H1 (cell line): ENCODE measurements around the gene KCNK13. TPM values are rescaled to one million over a fixed set of nuclear protein-coding genes. Genes with fewer than 3 reads are reported as not detected.

Experiments used
- CTCF ChIA-PET: fragments of 300-600 bp; sonication (Branson Sonifier 250); formaldehyde crosslinking; loops from one replicate; lab custom pipeline; 2021; ENCODE audit not compliant: partially characterized antibody; lab: Charles Lee
- POLR2A ChIA-PET: fragments of 300-600 bp; sonication (Branson Sonifier 250); formaldehyde crosslinking; loops from one replicate; lab custom pipeline; 2021; ENCODE audit warnings: inconsistent platforms; ENCODE audit not compliant: partially characterized antibody; lab: Charles Lee
- DNase-seq, 2 experiments: peaks; one replicate each; pipeline versions ENCODE4 v3.0.0 to v3.0.0-alpha.2; 2010 to 2022; ENCODE audit warnings: low spot score in 2 of 2, low read depth in 1 of 2, mixed read lengths in 1 of 2
- FAIRE-seq: peaks from 2 replicates; lab custom pipeline; 2011; peaks lifted over from hg19 to GRCh38; lab: Jason Lieb, UNC
- H2AFZ ChIP-seq: 2 replicates; pipeline ENCODE4 v1.8.1; 2012; ENCODE audit warnings: low read length, inconsistent platforms
- H2AK5ac ChIP-seq: 2 replicates; pipeline ENCODE4 v1.6.1; 2013; ENCODE audit warnings: low read depth, low read length
- H2BK120ac ChIP-seq: replicated peaks from 2 replicates; pipeline ENCODE3; 2013; ENCODE audit warnings: low read depth, low read length, inconsistent platforms
- H2BK12ac ChIP-seq: 2 replicates; pipeline ENCODE4 v1.6.1; 2013; ENCODE audit warnings: low read depth, low read length
- H2BK15ac ChIP-seq: 2 replicates; pipeline ENCODE4 v1.6.1; 2013; ENCODE audit warnings: low read length
- H2BK20ac ChIP-seq: 2 replicates; pipeline ENCODE4 v1.6.1; 2013; ENCODE audit warnings: low read length
- H2BK5ac ChIP-seq: 2 replicates; pipeline ENCODE4 v1.6.1; 2013; ENCODE audit warnings: low read depth, low read length
- H3K14ac ChIP-seq: 2 replicates; pipeline ENCODE4 v1.6.1; 2013; ENCODE audit warnings: inconsistent platforms; ENCODE audit not compliant: insufficient read length
- H3K18ac ChIP-seq: 2 replicates; pipeline ENCODE4 v1.6.1; 2013; ENCODE audit warnings: low read length; ENCODE audit errors: extremely low read depth
- H3K23ac ChIP-seq: 2 replicates; pipeline ENCODE4 v1.6.1; 2013; ENCODE audit warnings: inconsistent platforms; ENCODE audit not compliant: insufficient read length
- H3K23me2 ChIP-seq: 2 replicates; pipeline ENCODE4 v1.6.1; 2013; ENCODE audit warnings: low read depth, low read length
- H3K27ac ChIP-seq: 2 replicates; pipeline ENCODE4 v1.6.1; 2011; ENCODE audit warnings: low read depth, low read length, inconsistent platforms
- H3K27me3 ChIP-seq, 4 experiments: replicated peaks in 1 of 4; 1 replicate in 1 of 4; 2 replicates in 3 of 4; pipeline versions ENCODE4 v1.6.1 to v1.8.1; 2011 to 2013; ENCODE audit warnings: low read length in 3 of 4, mild to moderate bottlenecking in 3 of 4, inconsistent platforms in 2 of 4, mixed read lengths in 2 of 4, moderate library complexity in 1 of 4; ENCODE audit not compliant: control insufficient read depth in 3 of 4, insufficient read depth in 3 of 4; ENCODE audit errors: extremely low read depth in 1 of 4
- H3K36me3 ChIP-seq, 4 experiments: 2 replicates each; pipeline versions ENCODE4 v1.6.1 to v1.8.1; 2011 to 2013; ENCODE audit warnings: mild to moderate bottlenecking in 4 of 4, low read length in 3 of 4, moderate library complexity in 2 of 4, control low read depth in 1 of 4, inconsistent platforms in 1 of 4; ENCODE audit not compliant: insufficient read depth in 4 of 4, control insufficient read depth in 2 of 4
- H3K4ac ChIP-seq: replicated peaks from 2 replicates; pipeline ENCODE3; 2013; ENCODE audit warnings: low read length, low read depth, mixed read lengths, inconsistent platforms; ENCODE audit not compliant: insufficient read length
- H3K4me1 ChIP-seq, 4 experiments: replicated peaks in 1 of 4; 1 replicate in 1 of 4; 2 replicates in 3 of 4; pipeline versions ENCODE4 v1.6.1 to v1.8.1; 2011 to 2013; ENCODE audit warnings: low read length in 3 of 4, inconsistent platforms in 2 of 4, mixed read lengths in 1 of 4; ENCODE audit not compliant: insufficient read depth in 4 of 4, control insufficient read depth in 3 of 4
- H3K4me2 ChIP-seq, 2 experiments: 2 replicates each; pipeline versions ENCODE4 v1.6.1 to v1.8.1; 2011 to 2013; ENCODE audit warnings: low read depth in 2 of 2, low read length in 2 of 2, control low read depth in 1 of 2, inconsistent platforms in 1 of 2, mild to moderate bottlenecking in 1 of 2; ENCODE audit not compliant: insufficient read depth in 1 of 2
- H3K4me3 ChIP-seq, 4 experiments: fragments of 200-600, 300-600 bp in 1 of 4; sonication (generic), shearing (Covaris generic), sonication (Bioruptor Twin) in 1 of 4; 2 replicates each; pipeline versions ENCODE4 v1.5.1 to v1.8.1; 2011 to 2016; ENCODE audit warnings: low read length in 4 of 4, low read depth in 3 of 4, control low read depth in 2 of 4, inconsistent platforms in 2 of 4, mild to moderate bottlenecking in 2 of 4, mixed read lengths in 1 of 4, moderate library complexity in 1 of 4; ENCODE audit not compliant: insufficient read depth in 2 of 4; ENCODE audit errors: extremely low read depth in 1 of 4
- H3K56ac ChIP-seq: replicated peaks from 2 replicates; pipeline ENCODE3; 2013; ENCODE audit warnings: low read depth, mild to moderate bottlenecking, mixed read lengths, low read length, inconsistent platforms; ENCODE audit not compliant: insufficient read length
- H3K79me1 ChIP-seq: 2 replicates; pipeline ENCODE4 v1.6.1; 2013; ENCODE audit warnings: low read depth, low read length, control low read depth
- H3K79me2 ChIP-seq, 2 experiments: 2 replicates each; pipeline versions ENCODE4 v1.6.1 to v1.8.1; 2012 to 2013; ENCODE audit warnings: low read length in 2 of 2, mild to moderate bottlenecking in 2 of 2, inconsistent platforms in 1 of 2; ENCODE audit not compliant: insufficient read depth in 2 of 2, control insufficient read depth in 1 of 2
- H3K9ac ChIP-seq, 4 experiments: replicated peaks in 1 of 4; 1 replicate in 1 of 4; 2 replicates in 3 of 4; pipeline versions ENCODE4 v1.6.1 to v1.8.1; 2011 to 2013; ENCODE audit warnings: low read depth in 3 of 4, low read length in 3 of 4, control low read depth in 2 of 4, mild to moderate bottlenecking in 2 of 4, moderate library complexity in 2 of 4, inconsistent platforms in 1 of 4; ENCODE audit errors: extremely low read depth in 1 of 4
- H3K9me3 ChIP-seq, 2 experiments: 2 replicates each; pipeline versions ENCODE4 v1.6.1 to v1.8.1; 2012 to 2013; ENCODE audit warnings: mild to moderate bottlenecking in 2 of 2, moderate library complexity in 2 of 2, control low read depth in 1 of 2, inconsistent platforms in 1 of 2, low read depth in 1 of 2, low read length in 1 of 2, mixed read lengths in 1 of 2; ENCODE audit not compliant: insufficient read depth in 2 of 2
- H4K20me1 ChIP-seq, 2 experiments: replicated peaks in 1 of 2; 2 replicates each; pipeline versions ENCODE3 to v1.8.1; 2011 to 2013; ENCODE audit warnings: inconsistent platforms in 2 of 2, low read length in 2 of 2, mild to moderate bottlenecking in 1 of 2; ENCODE audit not compliant: insufficient read depth in 2 of 2, control insufficient read depth in 1 of 2
- H4K5ac ChIP-seq: 2 replicates; pipeline ENCODE4 v1.6.1; 2013; ENCODE audit warnings: low read length, low read depth, mixed read lengths, inconsistent platforms; ENCODE audit not compliant: insufficient read length
- H4K8ac ChIP-seq: 2 replicates; pipeline ENCODE4 v1.8.0; 2013; ENCODE audit warnings: mild to moderate bottlenecking, moderate library complexity, low read length, inconsistent platforms; ENCODE audit not compliant: insufficient read depth; ENCODE audit errors: extremely low read depth
- H4K91ac ChIP-seq: replicated peaks from 2 replicates; pipeline ENCODE3; 2013; ENCODE audit warnings: low read length, mixed read lengths, inconsistent platforms; ENCODE audit not compliant: insufficient read length
- SAP30 ChIP-seq: fragments of 300-600 bp; sonication (generic); IDR thresholded peaks from 2 replicates; pipeline ENCODE4 v1.7.1; 2012; ENCODE audit warnings: low read length, moderate library complexity, mild to moderate bottlenecking, inconsistent platforms; ENCODE audit not compliant: insufficient read depth, insufficient replicate concordance
- WGBS, 2 experiments: shearing (Covaris generic) in 1 of 2; methylation state at CpG; one replicate each; pipeline versions ENCODE4 v1.1.6 to v1.1.7; 2013 to 2015; ENCODE audit warnings: low lambda C conversion rate in 2 of 2, mixed read lengths in 2 of 2, inconsistent platforms in 1 of 2, low coverage in 1 of 2, missing lambda C conversion rate in 1 of 2; ENCODE audit not compliant: insufficient replicate concordance in 2 of 2, insufficient coverage in 1 of 2, insufficient read length in 1 of 2; ENCODE audit errors: extremely low coverage in 1 of 2, missing lambda C conversion rate in 1 of 2; 5-methylcytosine and 5-hydroxymethylcytosine counted together
- polyA plus RNA-seq, 7 experiments: library from polyadenylated mRNA; depleted of rRNA in 3 of 7; stranded (reverse) in 5 of 7; unstranded in 2 of 7; fragments of >200 nt in 5 of 7; fragments of 200-250 nt in 2 of 7; gene quantifications; 1 replicate in 5 of 7; 2 replicates in 1 of 7; 4 replicates in 1 of 7; pipeline versions ENCODE4 v1.2.1 to v1.2.3, GENCODE V29; 2011 to 2013; ENCODE audit warnings: missing spikeins in 2 of 7, mixed read lengths in 2 of 7
- total RNA-seq: library from RNA; stranded (reverse); fragmentation: NEBNext Ultra II Directional; extraction: Animal tissue kit (Norgen Biotek cat#: 25700); gene quantifications from 2 replicates; pipeline ENCODE4 v1.2.1, GENCODE V29; 2021

KCNK13 gene
- total and polyA plus RNA-seq, 2 of the 8 experiments (the other 6 are each of a cell fraction or from before 2014, with no cell fraction given), result 0.39 to 0.48 TPM

- Histone ChIP-seq H2BK120ac (no peak overlapping the region), H4K5ac (no peak overlapping the region), H3K23ac (no peak overlapping the region), H3K56ac (no peak overlapping the region), H3K4me2 (no peak overlapping the region), H3K27ac (no peak overlapping the region), H3K79me1 (no peaks in the 10 kb centered on the region), H4K8ac (no peak overlapping the region), H2AK5ac (no peak overlapping the region), H3K9ac (no peak overlapping the region), H2BK12ac (no peak overlapping the region), H3K4me3 (no peak overlapping the region), H4K20me1 (no peaks in the 10 kb centered on the region), H3K14ac (no peak overlapping the region), H3K23me2 (no peaks in the 10 kb centered on the region), H2BK15ac (no peak overlapping the region), H2BK20ac (no peak overlapping the region), H2AFZ (no peak overlapping the region), H2BK5ac (no peak overlapping the region), H3K18ac (no peak overlapping the region), H3K4me1 (no peaks in the 10 kb centered on the region), H3K4ac (no peak overlapping the region), H3K36me3 (no peaks in the 10 kb centered on the region), H3K79me2 (no peaks in the 10 kb centered on the region), H3K9me3 (0 out of 4 replicates have a peak, but pooled peaks cover 0 to 4% of the 10 kb centered on the region in 2 experiments), H4K91ac (no peak overlapping the region), H3K27me3 (no peaks in the 10 kb centered on the region)
- ChIA-PET CTCF (interaction anchor here (0.6 to 4.6 kb wide), 5 partner anchors 13 to 537 kb away, joined by 3 to 32 read pairs (median 3); no protein-coding TSS in a partner anchor), POLR2A (interaction anchor here (0.7 kb wide), 1 partner anchor 205 kb away, joined by 3 read pairs; no protein-coding TSS in a partner anchor)
- WGBS, 2 experiments, result 69% methylated on average over 5 of the region's 5 CpGs; no CpG with 5 or more reads in 1 of the 2 experiments
- DNase-seq (no peak), FAIRE-seq (no peak)
- no peak for TF ChIP-seq SAP30
Observed at GRCh38 chr14:90191154-90191553, 129.4 kb downstream of the KCNK13 start.
